Transverse colon (tissue), 4 donors: ENCODE results near the gene ZPLD1. TPM values are rescaled to one million over a fixed set of nuclear protein-coding genes. Genes with fewer than 3 reads are reported as not detected.

Source experiments
- DNase-seq: peaks from one replicate; pipeline ENCODE4 v3.0.0-alpha.2; 2019
- H3K27ac ChIP-seq, 4 donors: fragments of 200-600 bp; sonication (generic); 2 replicates each; pipeline ENCODE4 v1.5.1; 2016 to 2018; ENCODE audit warnings: inconsistent platforms in 4 of 4
- H3K27me3 ChIP-seq: fragments of 200-600 bp; sonication (generic); 2 replicates; pipeline ENCODE4 v1.5.1; 2017; ENCODE audit warnings: inconsistent platforms
- H3K36me3 ChIP-seq, 4 donors: fragments of 200-600 bp; sonication (generic); 2 replicates each; pipeline ENCODE4 v1.5.1; 2017 to 2019; ENCODE audit warnings: inconsistent platforms in 4 of 4
- H3K4me1 ChIP-seq, 4 donors: fragments of 200-600 bp; sonication (generic); 2 replicates each; pipeline ENCODE4 v1.5.1; 2017 to 2020; ENCODE audit warnings: inconsistent platforms in 4 of 4
- H3K4me3 ChIP-seq, 4 donors: fragments of 200-600 bp; sonication (generic); 1 replicate in 1 of 4; 2 replicates in 3 of 4; pipeline versions ENCODE4 v1.5.1 to v1.6.1; 2017 to 2019; ENCODE audit warnings: inconsistent platforms in 4 of 4
- H3K9me3 ChIP-seq, 2 donors: fragments of 200-600 bp; sonication (generic); 2 replicates each; pipeline ENCODE4 v1.5.1; 2017 to 2019; ENCODE audit warnings: inconsistent platforms in 2 of 2
- EP300 ChIP-seq: sonication (generic); formaldehyde crosslinking; IDR thresholded peaks from one replicate; pipeline ENCODE4 v1.6.1; 2017; ENCODE audit warnings: antibody characterized with exemption, low read depth
- POLR2A ChIP-seq: fragments of 450-650 bp; IDR thresholded peaks from one replicate; pipeline ENCODE4 v1.6.1; 2016; ENCODE audit warnings: antibody characterized with exemption, mild to moderate bottlenecking, moderate library complexity
- POLR2AphosphoS5 ChIP-seq, 3 donors: sonication (generic); formaldehyde crosslinking; IDR thresholded peaks; one replicate each; pipeline ENCODE4 v1.6.1; 2016; ENCODE audit warnings: antibody characterized with exemption in 3 of 3
- WGBS, 2 donors: methylation state at CpG; one replicate each; pipeline ENCODE4 v1.1.5; 2018; ENCODE audit warnings: low coverage in 1 of 2; 5-methylcytosine and 5-hydroxymethylcytosine counted together
- in situ Hi-C, 4 donors: fragments of 200-750 bp; cut with MboI; loops; one replicate each; pipeline versions ENCODE4 v1.15.0 to v1.15.1; 2017; ENCODE audit warnings: low sequenced_read_pairs in 3 of 4, low pct_ligation_motif_present in 1 of 4, low pct_unique_long_range_greater_than_20kb in 1 of 4
- intact Hi-C: fragments of 100-400 bp; cut with DNase I; formaldehyde crosslinking; loops from one replicate; pipeline ENCODE4 v1.15.1; 2023; ENCODE audit warnings: low total_unique reads
- total RNA-seq, 4 donors: library from RNA; depleted of rRNA; stranded (reverse); fragments of >200 nt; gene quantifications; one replicate each; pipeline ENCODE4 v1.1.0, GENCODE V29; 2016
- TF ChIP-seq, protein P1 (sequence below), 5 experiments: fragments of 200-600 bp in 3 of 5; fragments of 450-650 bp in 2 of 5; sonication (generic) in 3 of 5; IDR thresholded peaks; 1 replicate in 2 of 5; 2 replicates in 3 of 5; pipeline ENCODE4 v1.5.1; 2016 to 2017; ENCODE audit warnings: antibody characterized with exemption in 5 of 5, inconsistent platforms in 3 of 5, mild to moderate bottlenecking in 2 of 5, moderate library complexity in 1 of 5

Gene ZPLD1
- total RNA-seq, 4 donors from 2014 or later, result not detected

DNA sequence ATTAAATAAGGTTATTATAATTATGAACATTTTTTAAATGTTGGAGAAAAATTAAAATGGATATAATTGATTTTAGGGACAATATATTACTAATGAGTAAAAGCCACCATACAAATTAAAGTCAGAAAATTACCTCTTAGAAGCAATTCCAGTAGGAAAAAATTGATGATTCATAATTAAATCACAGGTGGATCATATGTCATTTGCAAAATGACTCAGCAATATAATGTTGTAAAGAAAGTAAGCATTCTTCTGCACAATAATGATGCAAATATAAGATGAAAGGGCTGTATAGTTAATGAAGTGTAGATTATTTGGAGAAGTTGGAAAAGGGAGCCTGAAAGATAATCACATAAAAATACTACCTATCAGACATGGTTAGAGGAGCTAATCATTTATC, 25.8 kb downstream of the ZPLD1 start:
- TF ChIP-seq, protein P1, sequence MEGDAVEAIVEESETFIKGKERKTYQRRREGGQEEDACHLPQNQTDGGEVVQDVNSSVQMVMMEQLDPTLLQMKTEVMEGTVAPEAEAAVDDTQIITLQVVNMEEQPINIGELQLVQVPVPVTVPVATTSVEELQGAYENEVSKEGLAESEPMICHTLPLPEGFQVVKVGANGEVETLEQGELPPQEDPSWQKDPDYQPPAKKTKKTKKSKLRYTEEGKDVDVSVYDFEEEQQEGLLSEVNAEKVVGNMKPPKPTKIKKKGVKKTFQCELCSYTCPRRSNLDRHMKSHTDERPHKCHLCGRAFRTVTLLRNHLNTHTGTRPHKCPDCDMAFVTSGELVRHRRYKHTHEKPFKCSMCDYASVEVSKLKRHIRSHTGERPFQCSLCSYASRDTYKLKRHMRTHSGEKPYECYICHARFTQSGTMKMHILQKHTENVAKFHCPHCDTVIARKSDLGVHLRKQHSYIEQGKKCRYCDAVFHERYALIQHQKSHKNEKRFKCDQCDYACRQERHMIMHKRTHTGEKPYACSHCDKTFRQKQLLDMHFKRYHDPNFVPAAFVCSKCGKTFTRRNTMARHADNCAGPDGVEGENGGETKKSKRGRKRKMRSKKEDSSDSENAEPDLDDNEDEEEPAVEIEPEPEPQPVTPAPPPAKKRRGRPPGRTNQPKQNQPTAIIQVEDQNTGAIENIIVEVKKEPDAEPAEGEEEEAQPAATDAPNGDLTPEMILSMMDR (IDR thresholded peaks at IDR 0.05), result no peak
- TF ChIP-seq EP300 (no peak), POLR2AphosphoS5 (IDR thresholded peaks at IDR 0.05) (no peak), POLR2A (no peak)
- Histone ChIP-seq H3K27me3 (no peaks in the 10 kb centered on the region), H3K9me3 (no peaks in the 10 kb centered on the region), H3K27ac (no peak overlapping the region), H3K4me3 (no peak overlapping the region), H3K36me3 (no peaks in the 10 kb centered on the region), H3K4me1 (no peaks in the 10 kb centered on the region)
- intact Hi-C loops, result no loop called here
- in situ Hi-C loops, result no loop called here
- no peak for DNase-seq

DNA sequence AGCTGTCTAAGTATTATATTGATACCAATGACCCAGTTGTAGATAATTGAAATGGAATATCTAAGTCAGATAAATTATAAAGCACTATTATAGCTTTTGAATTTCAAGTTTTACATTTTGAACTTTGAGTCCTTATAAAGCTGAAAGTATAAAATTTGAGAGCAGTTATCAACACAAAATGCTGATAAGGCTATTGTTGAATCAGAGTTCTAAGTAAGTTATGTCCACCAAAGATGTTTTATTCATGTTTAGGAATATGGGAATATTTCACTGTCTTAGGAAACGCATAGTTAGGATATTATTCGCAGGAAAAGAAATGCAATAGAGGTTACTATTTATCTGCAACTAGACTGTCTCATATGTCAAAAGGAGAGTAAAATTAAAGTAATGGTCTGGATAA, 29.4 kb downstream of the ZPLD1 start:
- no peaks in the 10 kb centered on the region for H3K36me3 ChIP-seq
- no peak for DNase-seq
- WGBS, 2 donors, result 89 to 100% methylated on average over 2 of the region's 2 CpGs
- no peak overlapping the region for H3K27ac ChIP-seq
- TF ChIP-seq POLR2AphosphoS5 (IDR thresholded peaks at IDR 0.05) (no peak), POLR2A (no peak), EP300 (no peak)
- TF ChIP-seq, protein P1 (IDR thresholded peaks at IDR 0.05), result no peak
- no peak overlapping the region for H3K4me3 ChIP-seq
- H3K4me1 ChIP-seq, result no peaks in the 10 kb centered on the region
- in situ Hi-C loops (no loop called here), intact Hi-C loops (no loop called here)
- H3K27me3 ChIP-seq, result no peaks in the 10 kb centered on the region
- no peaks in the 10 kb centered on the region for H3K9me3 ChIP-seq

DNA sequence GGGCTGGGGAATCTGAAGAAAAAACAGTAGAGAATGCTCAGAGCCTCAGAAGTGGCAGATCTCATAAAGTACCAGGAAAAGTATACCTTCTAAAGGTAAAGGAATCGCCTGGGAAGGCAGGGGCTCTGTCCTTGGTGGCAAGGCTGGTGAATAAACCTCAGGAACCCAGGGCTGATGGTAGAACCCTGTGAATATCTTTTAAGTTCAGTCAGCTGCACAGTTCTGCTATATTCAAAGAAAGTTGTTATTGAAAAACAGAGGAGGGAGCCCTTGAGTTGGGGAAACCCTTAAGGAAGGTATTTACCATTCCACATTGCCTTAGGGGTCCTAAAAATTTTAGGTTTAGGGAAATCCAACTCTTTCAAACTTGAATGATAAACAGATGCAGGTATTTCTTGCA, 31.2 kb downstream of the ZPLD1 start:
- intact Hi-C loops (no loop called here), in situ Hi-C loops (no loop called here)
- WGBS, 2 donors, result 32% methylated on average over 1 of the region's 1 CpG; no CpG with 5 or more reads in 1 of the 2 donors
- Histone ChIP-seq H3K27ac (no peak overlapping the region), H3K36me3 (no peaks in the 10 kb centered on the region), H3K4me1 (no peaks in the 10 kb centered on the region), H3K4me3 (no peak overlapping the region), H3K9me3 (no peaks in the 10 kb centered on the region), H3K27me3 (no peaks in the 10 kb centered on the region)
- DNase-seq, result no peak
- no peak for TF ChIP-seq POLR2A
- TF ChIP-seq EP300, result no peak
- TF ChIP-seq, protein P1 (IDR thresholded peaks at IDR 0.05), result no peak
- TF ChIP-seq POLR2AphosphoS5 (IDR thresholded peaks at IDR 0.05), result no peak

DNA sequence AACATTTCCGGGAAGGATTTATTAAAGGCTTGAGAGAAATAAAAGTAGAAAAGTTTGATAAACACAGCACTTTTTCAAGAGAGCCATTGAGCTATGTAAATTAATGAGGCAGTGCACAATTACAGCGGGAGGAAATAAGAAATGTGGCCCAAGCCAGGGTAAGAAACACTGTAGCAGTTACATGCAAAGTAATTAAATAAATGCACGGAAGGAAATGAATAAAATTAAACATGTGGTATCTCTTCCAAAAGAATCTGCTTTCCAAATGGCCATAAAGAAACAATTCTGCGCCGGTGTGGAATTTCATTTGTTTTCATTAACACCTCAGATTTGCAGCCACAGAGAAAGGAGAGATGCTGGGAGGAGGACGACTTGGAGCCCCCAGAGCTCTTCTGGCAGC, 35.3 kb downstream of the ZPLD1 start:
- H3K4me1 ChIP-seq, result no peaks in the 10 kb centered on the region
- no peak for DNase-seq
- 67 to 86% methylated on average over 6 of the region's 6 CpGs for WGBS, 2 donors
- no peaks in the 10 kb centered on the region for H3K27me3 ChIP-seq
- no peak overlapping the region for H3K4me3 ChIP-seq
- TF ChIP-seq EP300 (no peak), POLR2A (no peak), POLR2AphosphoS5 (IDR thresholded peaks at IDR 0.05) (no peak)
- TF ChIP-seq, protein P1 (IDR thresholded peaks at IDR 0.05), result no peak
- no peaks in the 10 kb centered on the region for H3K9me3 ChIP-seq
- in situ Hi-C loops (no loop called here), intact Hi-C loops (no loop called here)
- no peaks in the 10 kb centered on the region for H3K36me3 ChIP-seq
- no peak overlapping the region for H3K27ac ChIP-seq
